Posterior vena cava (tissue), 2 donors: Measurements from ENCODE around the gene ARSB. TPM values are rescaled to one million over a fixed set of nuclear protein-coding genes. Genes with fewer than 3 reads are reported as not detected.
"Not testable (repeated sequence)": the region's sequence is repeated elsewhere in the genome, so short reads cannot be mapped to it uniquely, and the experiment has no call there.

Experiments
- DNase-seq: peaks from one replicate; pipeline ENCODE4 v3.0.0-alpha.2; 2020; ENCODE audit warnings: low spot score
- intact Hi-C, 2 donors: fragments of 100-400 bp; cut with DNase I; formaldehyde crosslinking; loops; one replicate each; pipeline versions ENCODE4 v1.14.1 to v1.14.2; 2022 to 2023
- total RNA-seq, 2 donors: library from RNA; stranded (reverse); fragmentation: NEBNext Ultra II Directional; extraction: Animal tissue kit (Norgen Biotek cat#: 25700); gene quantifications; one replicate each; pipeline ENCODE4 v1.2.1, GENCODE V29; 2021
- donor health status: DM: yes; HTN: yes; CAD: no.
- donor health status: DM: yes; HTN: yes; CAD: no.

The ARSB gene
- total RNA-seq, 2 donors from 2014 or later: 20.9 to 21.6 TPM

GRCh38 chr5:79002374-79002773 is 17.3 kb upstream of the ARSB start:
- intact Hi-C loops: no loop called here
- no peak for DNase-seq

- intact Hi-C loops: no loop called here
- no peak for DNase-seq
These were observed 16.4 kb upstream of the ARSB start for GRCh38 chr5:79001471-79001870.

GRCh38 chr5:78997090-78997489 is 12.0 kb upstream of the ARSB start:
- intact Hi-C loops: no loop called here

GRCh38 chr5:78995521-78996007 is 10.5 kb upstream of the ARSB start:
- intact Hi-C loops: no loop called here

More at GRCh38 chr5:78997090-78997489, 12.0 kb upstream of the ARSB start:
- DNase-seq: no peak

GRCh38 chr5:78993165-78993564 is 8.1 kb upstream of the ARSB start:
- intact Hi-C loops: no loop called here
- DNase-seq: no peak

More at GRCh38 chr5:78995521-78996007, 10.5 kb upstream of the ARSB start:
- no peak for DNase-seq

GRCh38 chr5:78992146-78992545 is 7.0 kb upstream of the ARSB start:
- intact Hi-C loops: no loop called here
- no peak for DNase-seq

GRCh38 chr5:78989080-78989479 is 4.0 kb upstream of the ARSB start:
- intact Hi-C loops: no loop called here
- peak; percentile 77 for DNase-seq

- intact Hi-C loops: no loop called here
- DNase-seq: no peak
These were observed 664 bp upstream of the ARSB start for GRCh38 chr5:78985725-78986223.

- intact Hi-C loops: no loop called here
- peak; percentile 93 for DNase-seq
These were observed 533 bp downstream of the ARSB start for GRCh38 chr5:78984439-78985115.

- intact Hi-C loops: no loop called here
- no peak for DNase-seq
These were observed 1.3 kb downstream of the ARSB start for GRCh38 chr5:78983601-78984438.

GRCh38 chr5:78983194-78983593 is 1.9 kb downstream of the ARSB start:
- intact Hi-C loops, DNase-seq: not testable (repeated sequence)

- intact Hi-C loops: no loop called here
- no peak for DNase-seq
These were observed 5.2 kb downstream of the ARSB start for GRCh38 chr5:78979909-78980308.

GRCh38 chr5:78979117-78979742 is 5.9 kb downstream of the ARSB start:
- intact Hi-C loops: no loop called here
- DNase-seq: no peak

GRCh38 chr5:78975035-78975434 is 10.1 kb downstream of the ARSB start:
- no peak for DNase-seq
- intact Hi-C loops: no loop called here

GRCh38 chr5:78974601-78975000 is 10.5 kb downstream of the ARSB start:
- intact Hi-C loops: no loop called here
- no peak for DNase-seq

GRCh38 chr5:78974011-78974410 is 11.1 kb downstream of the ARSB start:
- intact Hi-C loops: no loop called here
- no peak for DNase-seq

GRCh38 chr5:78972654-78973428 is 12.3 kb downstream of the ARSB start:
- intact Hi-C loops: no loop called here
- no peak for DNase-seq

- intact Hi-C loops: no loop called here
- DNase-seq: no peak
These were observed 13.1 kb downstream of the ARSB start for GRCh38 chr5:78971998-78972397.

GRCh38 chr5:78968781-78969180 is 16.3 kb downstream of the ARSB start:
- intact Hi-C loops: loop anchor here in 1 of 2 donors (10.0 kb wide), 2 partner anchors 504 to 644 kb away; no protein-coding TSS in a partner anchor

More at GRCh38 chr5:78968781-78969180, 16.3 kb downstream of the ARSB start:
- DNase-seq: no peak
